Measurements from ENCODE around the gene FOXF2.
A peak's percentile ranks its signal among the peaks of the same experiment; 100 is the strongest.

The FOXF2 gene

DNA sequence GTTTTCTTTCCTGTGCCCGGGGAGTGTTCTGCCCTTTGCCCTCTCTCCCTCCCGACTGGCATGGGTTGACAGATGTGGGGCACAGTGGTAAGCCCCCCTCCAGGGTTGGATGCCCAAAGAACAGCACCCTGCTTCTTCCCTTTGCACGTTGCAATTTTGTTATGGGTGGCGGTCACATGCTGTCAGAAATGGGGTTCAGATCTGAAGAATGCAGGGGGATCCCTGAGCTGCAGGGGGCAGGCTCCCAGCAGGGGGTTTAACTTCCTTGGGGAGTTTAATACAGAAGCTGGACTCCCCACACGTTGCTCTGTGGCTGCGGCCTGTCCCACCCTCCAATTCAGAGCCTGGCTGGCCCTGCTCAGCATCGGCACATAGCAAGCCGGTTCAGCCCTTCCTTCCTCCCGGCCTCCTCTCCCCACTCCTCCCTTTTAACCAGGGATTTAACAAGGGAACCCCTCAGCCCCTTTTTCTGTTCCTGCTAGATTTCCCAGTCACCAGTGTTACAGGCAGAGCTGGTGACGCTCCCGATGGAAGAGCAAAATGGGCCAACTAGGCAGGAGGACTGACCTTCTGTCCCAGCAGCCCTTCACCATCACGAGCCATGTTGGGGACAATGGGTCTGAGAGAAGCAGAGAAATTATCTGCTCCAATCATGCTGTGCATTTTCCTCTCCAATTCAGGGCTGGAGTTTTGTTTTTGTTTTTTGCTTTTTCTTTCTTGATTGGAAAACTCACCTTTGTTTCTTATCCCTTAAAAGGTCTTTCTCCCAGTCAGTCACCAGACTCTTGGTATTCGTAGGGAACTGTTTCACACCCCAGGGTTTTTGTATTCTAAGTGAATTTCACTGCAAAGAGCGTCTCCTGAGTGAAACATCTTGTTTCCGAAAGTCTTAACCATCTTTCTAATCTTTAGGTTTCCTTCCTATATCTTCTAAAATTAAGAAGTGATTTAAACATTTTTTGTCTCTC, 6.8 kb downstream of the FOXF2 start:
- TF ChIP-seq, protein P1, sequence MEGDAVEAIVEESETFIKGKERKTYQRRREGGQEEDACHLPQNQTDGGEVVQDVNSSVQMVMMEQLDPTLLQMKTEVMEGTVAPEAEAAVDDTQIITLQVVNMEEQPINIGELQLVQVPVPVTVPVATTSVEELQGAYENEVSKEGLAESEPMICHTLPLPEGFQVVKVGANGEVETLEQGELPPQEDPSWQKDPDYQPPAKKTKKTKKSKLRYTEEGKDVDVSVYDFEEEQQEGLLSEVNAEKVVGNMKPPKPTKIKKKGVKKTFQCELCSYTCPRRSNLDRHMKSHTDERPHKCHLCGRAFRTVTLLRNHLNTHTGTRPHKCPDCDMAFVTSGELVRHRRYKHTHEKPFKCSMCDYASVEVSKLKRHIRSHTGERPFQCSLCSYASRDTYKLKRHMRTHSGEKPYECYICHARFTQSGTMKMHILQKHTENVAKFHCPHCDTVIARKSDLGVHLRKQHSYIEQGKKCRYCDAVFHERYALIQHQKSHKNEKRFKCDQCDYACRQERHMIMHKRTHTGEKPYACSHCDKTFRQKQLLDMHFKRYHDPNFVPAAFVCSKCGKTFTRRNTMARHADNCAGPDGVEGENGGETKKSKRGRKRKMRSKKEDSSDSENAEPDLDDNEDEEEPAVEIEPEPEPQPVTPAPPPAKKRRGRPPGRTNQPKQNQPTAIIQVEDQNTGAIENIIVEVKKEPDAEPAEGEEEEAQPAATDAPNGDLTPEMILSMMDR (IDR thresholded peaks at IDR 0.05; ENCODE audit: low read depth, low read length), result no peak
- DNase-seq (ENCODE audit: extremely low read depth, low read depth), result no peak

DNA sequence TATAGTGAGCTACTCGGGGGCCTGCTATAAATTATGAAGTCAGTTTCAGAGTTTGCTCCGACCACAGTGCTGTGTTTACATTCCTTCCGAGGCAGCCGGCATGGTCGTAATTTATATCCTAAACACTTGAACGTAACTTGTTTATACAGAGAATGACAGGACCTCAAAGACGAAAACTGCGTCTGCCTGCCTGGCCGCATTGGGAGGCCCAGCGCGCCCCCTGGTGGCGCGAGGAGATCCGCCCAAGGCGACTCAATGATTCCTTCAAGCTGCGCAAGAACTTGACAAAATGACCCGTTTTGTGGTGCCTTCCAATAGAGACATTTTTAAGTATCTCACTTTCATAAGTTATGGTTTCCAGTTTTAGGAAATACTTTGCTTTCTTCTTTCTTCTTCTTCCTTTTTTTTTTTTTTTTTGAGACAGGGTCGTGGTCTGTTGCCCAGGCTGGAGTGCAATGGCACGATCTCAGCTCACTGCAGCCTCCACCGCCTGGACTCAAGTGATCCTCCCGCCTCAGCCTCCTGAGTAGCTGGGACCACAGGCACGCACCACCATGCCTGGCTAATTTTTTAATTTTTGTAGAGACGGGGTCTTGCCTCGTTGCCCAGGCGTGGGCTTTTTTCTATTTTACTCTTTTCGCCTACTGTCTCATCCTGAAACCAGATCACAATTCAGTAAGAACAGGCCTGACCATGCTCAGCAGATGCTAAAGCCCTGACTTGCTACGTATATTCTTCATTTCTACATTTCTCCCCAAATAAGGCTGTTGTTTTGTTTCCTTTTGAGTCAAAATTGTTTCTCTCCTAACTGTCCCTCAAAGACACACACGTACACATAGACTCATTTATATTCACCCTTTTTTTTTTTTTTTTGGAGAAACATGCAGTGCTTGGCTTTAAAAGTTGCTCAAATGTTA, 7.8 kb downstream of the FOXF2 start:
- DNase-seq (ENCODE audit: extremely low read depth, low read depth), result peak; percentile 92
- TF ChIP-seq, protein P1 (IDR thresholded peaks at IDR 0.05; ENCODE audit: low read depth, low read length), result peak; percentile 98

DNA sequence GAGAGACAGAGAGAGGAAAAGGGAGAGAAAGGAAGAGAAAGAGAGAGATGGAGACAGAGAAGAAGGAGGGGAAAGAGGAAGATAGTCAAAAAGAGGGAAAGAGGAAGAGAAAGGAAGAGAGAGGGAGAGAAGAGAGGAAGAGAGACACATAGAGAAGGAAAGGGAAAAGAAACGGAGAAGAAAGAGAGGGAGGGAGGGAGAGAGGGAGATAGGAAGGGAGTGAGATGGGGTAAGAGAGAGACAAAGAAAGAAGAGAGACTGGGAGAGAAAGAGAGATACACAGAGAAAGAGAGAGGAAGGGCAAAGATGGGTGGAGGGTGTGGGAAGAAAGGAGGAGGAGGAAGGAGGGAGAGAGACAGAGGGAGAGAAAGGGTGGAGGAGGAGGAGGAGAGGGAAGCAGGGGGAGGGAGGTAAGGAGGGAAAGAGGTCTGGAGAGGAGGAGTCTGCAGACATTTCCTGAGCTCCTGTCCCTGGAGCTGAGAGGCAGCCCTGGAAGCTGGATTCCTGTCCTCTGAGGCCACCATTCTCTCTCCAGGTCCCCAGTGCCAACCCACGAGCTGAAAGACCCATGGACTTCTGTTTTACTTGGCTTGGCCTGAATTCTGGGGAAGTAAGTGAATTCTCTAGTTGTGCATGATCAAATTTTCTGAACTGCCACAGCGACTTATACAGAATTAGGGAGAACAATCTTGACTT, 9.9 kb downstream of the FOXF2 start:
- TF ChIP-seq, protein P1 (IDR thresholded peaks at IDR 0.05; ENCODE audit: low read depth, low read length), result no peak
- no peak for DNase-seq (ENCODE audit: extremely low read depth, low read depth)

DNA sequence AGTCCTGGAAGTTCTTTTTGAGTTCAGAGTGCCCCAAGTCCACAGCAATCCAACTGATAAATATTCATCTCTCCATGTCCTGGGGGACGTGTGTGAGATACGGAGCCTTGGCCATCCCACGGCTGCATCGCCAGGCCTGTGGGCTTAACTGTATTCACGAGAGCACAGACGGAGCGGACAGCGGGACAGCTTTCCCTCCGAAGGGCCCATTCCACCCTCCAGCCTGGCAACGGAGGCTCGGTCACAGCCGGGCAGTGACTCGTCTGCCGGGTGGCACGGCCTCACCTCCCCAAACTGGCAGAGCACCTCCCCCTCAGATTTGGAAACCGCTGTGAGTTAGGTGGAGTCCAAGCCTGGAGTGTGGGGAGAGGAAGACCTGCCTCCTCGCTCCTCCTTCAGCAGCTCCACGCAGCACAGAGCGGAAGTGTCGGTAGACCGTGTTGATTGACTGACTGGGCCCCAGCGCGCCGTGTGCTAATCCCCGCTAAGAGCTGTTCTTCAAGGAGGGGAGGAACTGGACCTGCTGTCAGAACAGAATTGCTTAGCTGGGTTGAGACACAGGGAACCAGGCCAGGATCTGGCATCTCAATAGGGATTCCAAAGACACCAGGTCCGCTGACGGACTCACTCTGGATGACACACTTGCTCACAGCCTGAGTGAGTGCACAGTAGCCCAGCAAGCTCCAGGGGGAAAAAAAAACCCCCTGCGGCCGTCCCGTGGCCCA, 10.9 kb downstream of the FOXF2 start:
- no peak for DNase-seq (ENCODE audit: extremely low read depth, low read depth)
- TF ChIP-seq, protein P1 (IDR thresholded peaks at IDR 0.05; ENCODE audit: low read depth, low read length), result no peak

DNA sequence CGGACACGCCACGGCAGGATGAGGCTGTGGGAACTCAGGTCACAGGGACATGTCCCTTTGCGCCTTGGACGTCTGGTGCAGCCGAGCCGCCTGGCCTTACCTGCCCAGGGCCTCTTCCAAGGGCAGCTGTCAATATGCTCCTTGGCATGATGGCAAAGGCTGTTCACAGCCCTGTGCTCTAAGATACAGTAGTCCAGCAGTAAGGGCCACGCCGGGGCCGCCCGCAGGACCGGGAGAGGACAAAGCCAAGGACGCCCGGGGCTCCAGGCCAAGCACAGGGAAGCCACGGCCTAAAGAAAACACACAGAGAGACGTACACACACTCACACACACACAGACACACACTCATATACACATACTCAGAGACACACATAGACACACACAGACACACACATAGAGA, 13.0 kb downstream of the FOXF2 start:
- TF ChIP-seq, protein P1 (IDR thresholded peaks at IDR 0.05; ENCODE audit: low read depth, low read length), result no peak
- DNase-seq (ENCODE audit: extremely low read depth, low read depth), result no peak

DNA sequence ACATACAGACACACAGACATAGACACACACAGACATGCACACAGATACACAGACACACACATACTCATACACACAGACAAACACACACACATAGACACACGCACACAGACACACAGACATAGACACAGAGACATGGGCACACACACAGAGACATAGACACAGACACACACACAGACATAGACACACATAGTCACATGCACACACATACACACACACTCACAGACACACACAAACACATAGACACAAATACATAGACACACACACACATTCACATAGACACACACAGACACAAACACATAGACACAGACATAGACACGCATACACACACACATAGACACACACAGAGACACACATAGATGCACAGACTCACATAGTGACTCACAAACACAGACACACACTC, 13.5 kb downstream of the FOXF2 start:
- DNase-seq (ENCODE audit: extremely low read depth, low read depth), result no peak
- TF ChIP-seq, protein P1 (IDR thresholded peaks at IDR 0.05; ENCODE audit: low read depth, low read length), result no peak

All from AG09319 (cell line).